Hepatocyte (in vitro differentiated cells): ENCODE results near the gene ARSK. TPM values are rescaled to one million over a fixed set of nuclear protein-coding genes. Genes with fewer than 3 reads are reported as not detected.
A peak's percentile ranks its signal among the peaks of the same experiment; 100 is the strongest.

Experiments used
- DNase-seq: peaks from one replicate; pipeline ENCODE4 v3.0.0-alpha.2; 2016; ENCODE audit warnings: low spot score
- H2AFZ ChIP-seq: fragments of 200-600 bp; sonication (generic); 2 replicates; pipeline ENCODE4 v1.6.0; 2016; ENCODE audit warnings: antibody characterized with exemption, mild to moderate bottlenecking
- H3K27ac ChIP-seq: fragments of 200-600 bp; sonication (generic); 2 replicates; pipeline ENCODE4 v1.5.1; 2016; ENCODE audit warnings: mild to moderate bottlenecking
- H3K27me3 ChIP-seq: fragments of 200-600 bp; sonication (generic); 2 replicates; pipeline ENCODE4 v1.6.1; 2016
- H3K36me3 ChIP-seq: fragments of 200-600 bp; sonication (generic); replicated peaks from 2 replicates; pipeline ENCODE4 v1.5.1; 2016; ENCODE audit warnings: low read depth; ENCODE audit not compliant: insufficient read depth
- H3K4me1 ChIP-seq: fragments of 200-600 bp; sonication (generic); 2 replicates; pipeline ENCODE4 v1.5.1; 2016; ENCODE audit warnings: mild to moderate bottlenecking, moderate library complexity; ENCODE audit not compliant: insufficient read depth
- H3K4me2 ChIP-seq: fragments of 200-600 bp; sonication (generic); 2 replicates; pipeline ENCODE4 v1.6.0; 2016
- H3K4me3 ChIP-seq: fragments of 200-600 bp; sonication (generic); 2 replicates; pipeline ENCODE4 v1.5.1; 2016; ENCODE audit warnings: mild to moderate bottlenecking
- H3K79me2 ChIP-seq: fragments of 200-600 bp; sonication (generic); 2 replicates; pipeline ENCODE4 v1.6.0; 2017; ENCODE audit warnings: mild to moderate bottlenecking
- H3K9me2 ChIP-seq: fragments of 200-600 bp; sonication (generic); replicated peaks from 2 replicates; pipeline ENCODE4 v1.6.0; 2017; ENCODE audit warnings: mild to moderate bottlenecking; ENCODE audit not compliant: insufficient read depth
- H3K9me3 ChIP-seq: fragments of 200-600 bp; sonication (generic); 2 replicates; pipeline ENCODE4 v1.5.1; 2016; ENCODE audit warnings: low read depth, mild to moderate bottlenecking
- H4K20me1 ChIP-seq: fragments of 200-600 bp; sonication (generic); 2 replicates; pipeline ENCODE4 v1.6.0; 2016; ENCODE audit warnings: mild to moderate bottlenecking; ENCODE audit not compliant: insufficient read depth, poor library complexity, severe bottlenecking
- EZH2 ChIP-seq: fragments of 200-600 bp; sonication (generic); IDR thresholded peaks from 2 replicates; pipeline ENCODE4 v1.6.1; 2016; ENCODE audit warnings: antibody characterized with exemption, mild to moderate bottlenecking, borderline replicate concordance
- EZH2phosphoT487 ChIP-seq: fragments of 200-600 bp; sonication (generic); IDR thresholded peaks from one replicate; pipeline ENCODE4 v1.6.1; 2018; ENCODE audit warnings: antibody characterized with exemption, mild to moderate bottlenecking, low read depth, moderate library complexity; ENCODE audit not compliant: unreplicated experiment, severe bottlenecking
- WGBS: methylation state at CpG from one replicate; pipeline ENCODE4 v1.1.6; 2016; ENCODE audit warnings: low lambda C conversion rate; ENCODE audit errors: missing lambda C conversion rate; 5-methylcytosine and 5-hydroxymethylcytosine counted together
- polyA plus RNA-seq: library from polyadenylated mRNA; unstranded; fragments of >200 nt; fragmentation: Nextera tagmentation; extraction: Ambion mirVana; gene quantifications from 2 replicates; pipeline ENCODE4 v1.2.1, GENCODE V29; 2016
- total RNA-seq: library from RNA; depleted of rRNA; stranded (reverse); fragments of >200 nt; gene quantifications from 2 replicates; pipeline ENCODE4 v1.2.3, GENCODE V29; 2014
- TF ChIP-seq, protein P1 (sequence below): fragments of 200-600 bp; sonication (generic); IDR thresholded peaks from 2 replicates; pipeline ENCODE4 v1.5.1; 2016; ENCODE audit warnings: antibody characterized with exemption, mild to moderate bottlenecking; ENCODE audit not compliant: poor library complexity

Gene ARSK
- total and polyA plus RNA-seq, 2 experiments from 2014 or later: 12.8 to 15.1 TPM

DNA sequence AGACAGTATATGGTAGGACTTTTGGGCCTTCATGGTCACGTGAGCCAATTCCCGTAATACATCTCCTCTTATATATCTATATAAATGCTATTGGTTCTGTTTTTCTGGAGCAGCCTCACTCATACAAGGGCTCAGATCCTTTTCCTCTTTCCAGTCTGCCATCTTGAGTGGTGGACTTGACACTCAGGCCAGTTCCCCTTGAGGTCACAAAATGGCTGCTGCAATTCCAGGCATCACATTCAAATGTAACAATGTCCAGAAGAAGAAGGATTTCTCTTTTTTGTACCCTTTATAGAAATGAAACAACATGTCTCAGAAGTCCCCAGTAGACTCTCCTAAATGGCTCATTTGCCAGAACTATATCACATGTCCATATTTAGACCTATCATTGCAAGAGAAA is 69.5 kb downstream of the ARSK start:
- Histone ChIP-seq H3K9me2 (no peaks in the 10 kb centered on the region), H3K9me3 (no peaks in the 10 kb centered on the region), H3K36me3 (no peaks in the 10 kb centered on the region), H3K4me3 (no peak overlapping the region), H3K79me2 (no peaks in the 10 kb centered on the region), H3K27ac (no peak overlapping the region), H4K20me1 (no peaks in the 10 kb centered on the region), H3K4me1 (peaks cover 18% of the 10 kb centered on the region), H2AFZ (no peak overlapping the region), H3K27me3 (peaks cover 32% of the 10 kb centered on the region), H3K4me2 (no peak overlapping the region)
- DNase-seq: no peak
- no peak for TF ChIP-seq EZH2
- TF ChIP-seq, protein P1, sequence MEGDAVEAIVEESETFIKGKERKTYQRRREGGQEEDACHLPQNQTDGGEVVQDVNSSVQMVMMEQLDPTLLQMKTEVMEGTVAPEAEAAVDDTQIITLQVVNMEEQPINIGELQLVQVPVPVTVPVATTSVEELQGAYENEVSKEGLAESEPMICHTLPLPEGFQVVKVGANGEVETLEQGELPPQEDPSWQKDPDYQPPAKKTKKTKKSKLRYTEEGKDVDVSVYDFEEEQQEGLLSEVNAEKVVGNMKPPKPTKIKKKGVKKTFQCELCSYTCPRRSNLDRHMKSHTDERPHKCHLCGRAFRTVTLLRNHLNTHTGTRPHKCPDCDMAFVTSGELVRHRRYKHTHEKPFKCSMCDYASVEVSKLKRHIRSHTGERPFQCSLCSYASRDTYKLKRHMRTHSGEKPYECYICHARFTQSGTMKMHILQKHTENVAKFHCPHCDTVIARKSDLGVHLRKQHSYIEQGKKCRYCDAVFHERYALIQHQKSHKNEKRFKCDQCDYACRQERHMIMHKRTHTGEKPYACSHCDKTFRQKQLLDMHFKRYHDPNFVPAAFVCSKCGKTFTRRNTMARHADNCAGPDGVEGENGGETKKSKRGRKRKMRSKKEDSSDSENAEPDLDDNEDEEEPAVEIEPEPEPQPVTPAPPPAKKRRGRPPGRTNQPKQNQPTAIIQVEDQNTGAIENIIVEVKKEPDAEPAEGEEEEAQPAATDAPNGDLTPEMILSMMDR: no peak
- no peak for TF ChIP-seq EZH2phosphoT487
- WGBS: 98% methylated on average over 2 of the region's 2 CpGs

DNA sequence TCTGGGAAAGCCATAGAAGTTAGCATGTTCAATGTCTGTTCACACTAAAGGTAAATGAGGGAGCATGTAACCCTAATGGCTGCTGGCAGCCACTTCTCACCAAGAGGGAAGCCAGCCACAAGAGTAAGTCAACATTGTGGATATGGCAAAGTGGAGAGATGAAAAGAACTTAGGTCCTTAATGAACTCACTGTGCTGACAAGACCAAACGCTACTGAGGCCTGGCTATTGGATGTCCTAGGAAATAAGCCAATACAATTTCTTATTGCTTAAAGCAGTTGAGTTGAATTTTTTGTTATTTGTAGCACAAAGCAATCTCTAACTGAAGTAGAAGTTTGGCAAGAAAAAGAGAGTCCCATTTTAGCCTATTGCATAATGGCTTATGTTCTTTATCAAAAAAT is 71.8 kb downstream of the ARSK start:
- DNase-seq: no peak
- no peaks in the 10 kb centered on the region for H3K79me2 ChIP-seq
- no peak overlapping the region for H3K27ac ChIP-seq
- no peaks in the 10 kb centered on the region for H3K36me3 ChIP-seq
- 76% methylated on average over 1 of the region's 1 CpG for WGBS
- TF ChIP-seq, protein P1: no peak
- TF ChIP-seq EZH2phosphoT487 (no peak), EZH2 (no peak)
- H3K4me2 ChIP-seq: no peak overlapping the region
- no peaks in the 10 kb centered on the region for H3K9me3 ChIP-seq
- no peak overlapping the region for H2AFZ ChIP-seq
- no peaks in the 10 kb centered on the region for H4K20me1 ChIP-seq
- peaks cover 17% of the 10 kb centered on the region for H3K27me3 ChIP-seq
- H3K9me2 ChIP-seq: no peaks in the 10 kb centered on the region
- peaks cover 3% of the 10 kb centered on the region for H3K4me1 ChIP-seq
- H3K4me3 ChIP-seq: no peak overlapping the region

DNA sequence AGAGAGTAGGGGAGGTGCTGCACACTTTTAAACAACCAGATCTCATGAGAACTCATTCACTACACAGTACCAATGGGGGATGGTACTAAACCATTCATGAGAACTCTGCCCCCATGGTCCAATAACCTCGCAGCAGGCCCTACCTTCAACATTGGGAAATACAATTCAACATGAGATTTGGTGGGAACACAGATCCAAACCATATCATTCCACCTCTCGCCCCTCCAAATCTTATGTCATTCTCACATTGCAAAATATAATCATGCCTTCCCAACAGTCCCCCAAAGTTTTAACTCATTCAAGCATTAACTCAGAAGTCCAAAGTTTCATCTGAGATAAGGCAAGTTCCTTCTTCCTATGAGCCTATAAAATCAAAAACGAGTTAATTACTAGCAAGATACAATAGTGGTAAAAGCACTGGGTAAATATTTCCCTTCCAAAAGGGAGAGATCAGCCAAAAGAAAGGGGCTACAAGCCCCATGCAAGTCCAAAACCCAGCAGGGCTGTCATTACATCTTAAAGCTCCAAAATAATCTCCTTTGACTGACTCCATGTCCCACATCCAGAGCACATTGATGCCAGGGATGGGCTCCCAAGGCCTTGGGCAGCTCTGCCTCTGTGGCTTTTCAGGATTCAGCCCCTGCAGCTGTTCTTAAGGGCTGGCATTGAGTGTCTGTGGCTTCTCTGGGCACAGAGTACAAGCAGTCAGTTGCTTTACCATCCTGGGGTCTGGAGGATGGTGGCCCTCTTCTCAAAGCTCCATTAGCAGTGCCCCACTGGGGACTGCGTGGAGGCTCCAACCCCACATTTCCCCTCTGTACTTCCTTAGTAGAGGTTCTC is 73.3 kb downstream of the ARSK start:
- Histone ChIP-seq H3K79me2 (no peaks in the 10 kb centered on the region), H3K4me2 (no peak overlapping the region), H3K27ac (peak overlapping the region; percentile 22), H3K9me2 (no peaks in the 10 kb centered on the region), H3K9me3 (no peaks in the 10 kb centered on the region), H3K36me3 (no peaks in the 10 kb centered on the region), H4K20me1 (no peaks in the 10 kb centered on the region), H2AFZ (no peak overlapping the region), H3K4me1 (peaks cover 5% of the 10 kb centered on the region), H3K4me3 (no peak overlapping the region), H3K27me3 (peaks cover 3% of the 10 kb centered on the region)
- TF ChIP-seq, protein P1: no peak
- no peak for TF ChIP-seq EZH2phosphoT487
- TF ChIP-seq EZH2: no peak
- no peak for DNase-seq
- WGBS: 78% methylated on average over 4 of the region's 4 CpGs
